HepG2 (cell line): ENCODE measurements around the gene GRK5. TPM values are rescaled to one million over a fixed set of nuclear protein-coding genes. Genes with fewer than 3 reads are reported as not detected.

ENCODE experiments used
- ATAC-seq: fragments of 200-7000 bp; cut with Tn5 transposase; 3 replicates; pipeline ENCODE4 v1.9.1; 2020; ENCODE audit warnings: mild to moderate bottlenecking, moderate library complexity
- BruUV-seq: library from RNA; stranded (reverse); fragments of 400-500 nt; replicated peaks from 2 replicates; lab custom pipeline; 2021; lab: Mats Ljungman, UMichigan
- CTCF ChIA-PET: fragments of 300-600 bp; formaldehyde crosslinking; extraction: SDS; loops from one replicate; lab custom pipeline; 2021; ENCODE audit warnings: low total read pairs, inconsistent platforms, low intra/inter-chr PET ratio; lab: Yijun Ruan, JAX
- POLR2A ChIA-PET: fragments of 350-600 bp; sonication (Branson Sonifier 250); formaldehyde crosslinking; loops from one replicate; lab custom pipeline; 2020; ENCODE audit warnings: antibody characterized with exemption, inconsistent platforms; lab: Yijun Ruan, JAX
- DNase-seq: peaks from one replicate; pipeline ENCODE4 v3.0.0-alpha.2; 2015; ENCODE audit warnings: low spot score
- FAIRE-seq: peaks from 3 replicates; lab custom pipeline; 2011; peaks lifted over from hg19 to GRCh38; lab: Jason Lieb, UNC
- H2AFZ ChIP-seq: one replicate; pipeline ENCODE4 v1.6.1; 2011; ENCODE audit warnings: low read length, inconsistent platforms
- H3K27ac ChIP-seq: fragments of 300-600 bp; 3 replicates; pipeline ENCODE4 v1.8.0; 2011; ENCODE audit warnings: mixed run types, mild to moderate bottlenecking, mixed read lengths, low read length, inconsistent platforms; ENCODE audit not compliant: insufficient read depth; ENCODE audit errors: extremely low read length
- H3K27me3 ChIP-seq, 2 experiments: fragments of 200-600 bp in 1 of 2; 2 replicates in 1 of 2; 3 replicates in 1 of 2; pipeline versions ENCODE4 v1.6.0 to v1.8.0; 2011; ENCODE audit warnings: low read length in 2 of 2, mild to moderate bottlenecking in 2 of 2, moderate library complexity in 2 of 2, inconsistent platforms in 1 of 2; ENCODE audit not compliant: insufficient read depth in 2 of 2, control insufficient read depth in 1 of 2
- H3K36me3 ChIP-seq, 2 experiments: fragments of 200-600 bp in 1 of 2; replicated peaks in 1 of 2; 2 replicates in 1 of 2; 3 replicates in 1 of 2; pipeline versions ENCODE4 v1.5.1 to v1.8.0; 2011; ENCODE audit warnings: low read length in 2 of 2, inconsistent platforms in 1 of 2; ENCODE audit not compliant: insufficient read depth in 2 of 2, control insufficient read depth in 1 of 2
- H3K4me1 ChIP-seq: 2 replicates; pipeline ENCODE4 v1.5.1; 2012; ENCODE audit warnings: low read length, inconsistent platforms; ENCODE audit not compliant: insufficient read depth
- H3K4me2 ChIP-seq: 2 replicates; pipeline ENCODE4 v1.6.0; 2011; ENCODE audit warnings: low read depth, low read length, inconsistent platforms
- H3K4me3 ChIP-seq, 3 experiments: fragments of 200-600 bp in 1 of 3; sonication (generic), shearing (Covaris generic) in 1 of 3; replicated peaks in 1 of 3; 2 replicates each; pipeline ENCODE4 v1.5.1; 2011 to 2016; ENCODE audit warnings: low read length in 3 of 3, inconsistent platforms in 2 of 3, low read depth in 2 of 3, mild to moderate bottlenecking in 2 of 3, control low read depth in 1 of 3, mixed read lengths in 1 of 3; ENCODE audit not compliant: insufficient read depth in 1 of 3
- H3K79me2 ChIP-seq: one replicate; pipeline ENCODE4 v1.6.1; 2011; ENCODE audit warnings: low read length, inconsistent platforms; ENCODE audit not compliant: insufficient read depth
- H3K9ac ChIP-seq: 2 replicates; pipeline ENCODE4 v1.6.0; 2011; ENCODE audit warnings: mild to moderate bottlenecking, low read depth, low read length, inconsistent platforms; ENCODE audit not compliant: insufficient read depth
- H3K9me3 ChIP-seq: 2 replicates; pipeline ENCODE4 v1.5.1; 2012; ENCODE audit warnings: mild to moderate bottlenecking, low read length
- H4K20me1 ChIP-seq: 2 replicates; pipeline ENCODE4 v1.6.0; 2011; ENCODE audit warnings: inconsistent platforms, mild to moderate bottlenecking, low read length, moderate library complexity; ENCODE audit not compliant: insufficient read depth
- AGO2 ChIP-seq: fragments of 200-400 bp; formaldehyde crosslinking; optimal IDR thresholded peaks from 2 replicates; pipeline ENCODE3; 2017; ENCODE audit warnings: mild to moderate bottlenecking, low read depth, low read length, moderate library complexity
- KDM2A ChIP-seq: sonication (generic); formaldehyde crosslinking; IDR thresholded peaks from 2 replicates; pipeline ENCODE4 v1.4.0; 2020; ENCODE audit warnings: low read depth, missing genetic modification reagents, borderline replicate concordance
- NFE2L1 ChIP-seq: sonication (generic); formaldehyde crosslinking; IDR thresholded peaks from 2 replicates; pipeline ENCODE4 v1.4.0; 2020; ENCODE audit warnings: missing genetic modification reagents, mild to moderate bottlenecking, borderline replicate concordance
- PCBP2 ChIP-seq: fragments of 200-400 bp; formaldehyde crosslinking; optimal IDR thresholded peaks from 2 replicates; pipeline ENCODE3; 2018; ENCODE audit warnings: low read length, low read depth; ENCODE audit not compliant: poor library complexity, severe bottlenecking
- PHF21A ChIP-seq: sonication (generic); formaldehyde crosslinking; IDR thresholded peaks from 2 replicates; pipeline ENCODE4 v1.5.0; 2020; ENCODE audit warnings: mild to moderate bottlenecking, missing genetic modification reagents
- REXO4 ChIP-seq: sonication (generic); formaldehyde crosslinking; IDR thresholded peaks from 2 replicates; pipeline ENCODE4 v1.8.0; 2022; ENCODE audit warnings: missing genetic modification reagents, mild to moderate bottlenecking, borderline replicate concordance
- SPEN ChIP-seq: sonication (generic); formaldehyde crosslinking; IDR thresholded peaks from 2 replicates; pipeline ENCODE4 v1.5.1; 2020; ENCODE audit warnings: low read depth, mild to moderate bottlenecking, missing genetic modification reagents
- WGBS: methylation state at CpG from one replicate; pipeline ENCODE4 v1.1.6; 2017; ENCODE audit warnings: low lambda C conversion rate; 5-methylcytosine and 5-hydroxymethylcytosine counted together
- in situ Hi-C: cut with HindIII; loops from 2 replicates; pipeline ENCODE4 v1.10.0; 2017; ENCODE audit warnings: low pct_unique_long_range_greater_than_20kb; ENCODE audit not compliant: extremely low pct_ligation_motif_present
- intact Hi-C: fragments of 100-400 bp; cut with micrococcal nuclease; formaldehyde crosslinking; loops from one replicate; pipeline ENCODE4 v1.10.0; 2022; ENCODE audit not compliant: unreplicated experiment
- polyA plus RNA-seq, 8 experiments: library from polyadenylated mRNA; depleted of rRNA in 3 of 8; stranded (reverse) in 7 of 8; unstranded in 1 of 8; fragments of >200 nt; fragmentation: Illumina TruSeq in 4 of 8; extraction: Trizol in 4 of 8; gene quantifications; 2 replicates each; pipeline versions ENCODE4 v1.2.1 to v1.2.3, GENCODE V29; 2011 to 2016; ENCODE audit warnings: low read depth in 4 of 8, missing spikeins in 1 of 8, mixed read lengths in 1 of 8; ENCODE audit not compliant: insufficient read depth in 1 of 8
- total RNA-seq, 5 experiments: library from RNA; depleted of rRNA; stranded (reverse); fragments of >200 nt; fragmentation: Illumina TruSeq; extraction: Trizol; gene quantifications; 2 replicates each; pipeline ENCODE4 v1.2.3, GENCODE V29; 2016; ENCODE audit warnings: low read depth in 1 of 5
- TF ChIP-seq, protein P1 (sequence below), 2 experiments: sonication (generic) in 1 of 2; formaldehyde crosslinking in 1 of 2; IDR thresholded peaks; 2 replicates each; pipeline versions ENCODE4 v1.4.0 to v1.6.1; 2016 to 2020; ENCODE audit warnings: borderline replicate concordance in 1 of 2, low read depth in 1 of 2, mild to moderate bottlenecking in 1 of 2, missing genetic modification reagents in 1 of 2
- TF ChIP-seq, protein P2 (sequence below): sonication (generic); formaldehyde crosslinking; conservative IDR thresholded peaks from 2 replicates; pipeline ENCODE4 v1.4.0; 2020; ENCODE audit warnings: missing genetic modification reagents

The GRK5 gene
- total and polyA plus RNA-seq, 2 of the 13 experiments (the other 11 are each of a cell fraction or from before 2014, with no cell fraction given) = 10.4 to 12.6 TPM

DNA sequence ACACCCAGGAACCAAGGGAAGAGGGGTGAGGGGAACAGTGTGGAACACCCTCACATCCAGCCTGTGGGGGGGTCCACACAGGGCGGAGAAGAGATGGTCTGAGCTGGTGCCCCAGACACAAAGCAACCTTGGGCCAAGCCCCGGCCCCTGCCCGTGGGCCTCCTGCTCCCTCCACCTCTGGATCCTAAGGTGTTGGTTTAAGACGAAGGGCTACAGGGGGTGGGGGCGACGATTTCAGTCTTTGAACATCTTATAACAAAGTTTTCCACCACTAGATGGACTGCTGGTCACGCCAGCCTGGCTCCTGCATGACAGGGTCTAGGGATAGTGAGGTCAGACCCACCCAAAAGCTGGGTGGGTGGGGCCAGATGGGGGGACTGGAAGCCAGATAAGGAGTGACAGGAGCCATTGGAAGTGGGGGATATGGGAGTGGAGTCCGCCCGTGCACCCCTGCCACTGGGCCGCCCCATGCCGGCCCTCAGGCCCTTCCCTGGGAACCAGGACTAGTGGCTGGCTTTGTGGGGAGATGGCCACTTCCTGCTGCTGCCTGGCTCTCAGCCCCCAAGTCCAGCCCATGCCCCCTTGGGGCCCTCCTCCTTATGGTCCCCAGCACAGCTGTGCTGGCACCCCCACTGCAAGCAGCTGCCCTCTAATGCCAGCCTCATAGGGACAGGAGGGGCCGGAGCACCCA is 236.7 kb downstream of the GRK5 start:
- 93% methylated on average over 7 of the region's 12 CpGs for WGBS
- intact Hi-C loops = no loop called here

DNA sequence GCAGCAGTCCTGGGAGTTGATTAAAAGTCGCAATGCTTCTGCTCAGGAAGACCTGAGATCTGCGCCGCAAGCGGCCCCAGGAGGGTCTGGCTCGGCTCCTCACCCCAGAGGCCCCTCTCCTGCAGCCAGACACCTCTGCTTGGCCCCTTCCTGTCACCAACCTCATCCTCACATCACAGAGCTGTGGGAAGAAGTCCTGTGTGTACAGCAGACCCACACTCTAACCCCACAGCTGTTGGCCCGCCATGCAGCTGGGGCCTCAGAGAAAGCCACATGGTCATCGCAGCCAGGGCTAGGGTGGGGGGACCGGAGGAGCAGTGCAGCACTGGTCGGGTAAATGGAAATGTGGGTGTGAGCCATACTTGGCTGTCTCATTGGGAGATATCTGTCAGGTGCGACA is 237.5 kb downstream of the GRK5 start:
- Histone ChIP-seq H3K4me2 (no peak overlapping the region), H3K27me3 (no peaks in the 10 kb centered on the region), H2AFZ (no peak overlapping the region), H3K9me3 (no peaks in the 10 kb centered on the region), H3K4me1 (no peaks in the 10 kb centered on the region), H3K9ac (no peak overlapping the region), H3K79me2 (no peaks in the 10 kb centered on the region), H3K36me3 (peaks cover 0 to 4% of the 10 kb centered on the region in 2 experiments; a peak in 1 of 5 replicates), H3K27ac (no peak overlapping the region), H4K20me1 (no peaks in the 10 kb centered on the region), H3K4me3 (no peak overlapping the region)
- CTCF ChIA-PET = interaction anchor here (1.1 to 2.6 kb wide), 5 partner anchors 45 to 246 kb away, joined by 3 to 19 read pairs (median 4); partner anchors contain the start of genes GRK5 and RGS10
- peak; percentile 15 for ATAC-seq
- intact Hi-C loops = loop anchor here (1.0 kb wide), 1 partner anchor 246 kb away; no protein-coding TSS in a partner anchor
- 80% methylated on average over 9 of the region's 10 CpGs for WGBS
- no peak for FAIRE-seq
- in situ Hi-C loops = loop anchor here (5.0 to 10.0 kb wide), 2 partner anchors 47 to 250 kb away; no protein-coding TSS in a partner anchor
- POLR2A ChIA-PET = interaction anchor here (0.8 to 1.8 kb wide), 4 partner anchors 191 to 246 kb away, joined by 3 to 4 read pairs (median 4); partner anchors contain the start of gene GRK5
- no TSS peak for BruUV-seq
- no peak for DNase-seq
- no peak for TF ChIP-seq REXO4
- TF ChIP-seq SPEN (CRISPR knock-in tag) = no peak
- no peak for TF ChIP-seq PCBP2
- TF ChIP-seq PHF21A = no peak
- TF ChIP-seq, protein P1, sequence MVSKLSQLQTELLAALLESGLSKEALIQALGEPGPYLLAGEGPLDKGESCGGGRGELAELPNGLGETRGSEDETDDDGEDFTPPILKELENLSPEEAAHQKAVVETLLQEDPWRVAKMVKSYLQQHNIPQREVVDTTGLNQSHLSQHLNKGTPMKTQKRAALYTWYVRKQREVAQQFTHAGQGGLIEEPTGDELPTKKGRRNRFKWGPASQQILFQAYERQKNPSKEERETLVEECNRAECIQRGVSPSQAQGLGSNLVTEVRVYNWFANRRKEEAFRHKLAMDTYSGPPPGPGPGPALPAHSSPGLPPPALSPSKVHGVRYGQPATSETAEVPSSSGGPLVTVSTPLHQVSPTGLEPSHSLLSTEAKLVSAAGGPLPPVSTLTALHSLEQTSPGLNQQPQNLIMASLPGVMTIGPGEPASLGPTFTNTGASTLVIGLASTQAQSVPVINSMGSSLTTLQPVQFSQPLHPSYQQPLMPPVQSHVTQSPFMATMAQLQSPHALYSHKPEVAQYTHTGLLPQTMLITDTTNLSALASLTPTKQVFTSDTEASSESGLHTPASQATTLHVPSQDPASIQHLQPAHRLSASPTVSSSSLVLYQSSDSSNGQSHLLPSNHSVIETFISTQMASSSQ (IDR thresholded peaks at IDR 0.05; ENCODE audit: low read depth) = no peak
- TF ChIP-seq, protein P1 (CRISPR knock-in tag; IDR thresholded peaks at IDR 0.05; ENCODE audit: borderline replicate concordance) = no peak
- no peak for TF ChIP-seq KDM2A (CRISPR knock-in tag)
- TF ChIP-seq, protein P2, sequence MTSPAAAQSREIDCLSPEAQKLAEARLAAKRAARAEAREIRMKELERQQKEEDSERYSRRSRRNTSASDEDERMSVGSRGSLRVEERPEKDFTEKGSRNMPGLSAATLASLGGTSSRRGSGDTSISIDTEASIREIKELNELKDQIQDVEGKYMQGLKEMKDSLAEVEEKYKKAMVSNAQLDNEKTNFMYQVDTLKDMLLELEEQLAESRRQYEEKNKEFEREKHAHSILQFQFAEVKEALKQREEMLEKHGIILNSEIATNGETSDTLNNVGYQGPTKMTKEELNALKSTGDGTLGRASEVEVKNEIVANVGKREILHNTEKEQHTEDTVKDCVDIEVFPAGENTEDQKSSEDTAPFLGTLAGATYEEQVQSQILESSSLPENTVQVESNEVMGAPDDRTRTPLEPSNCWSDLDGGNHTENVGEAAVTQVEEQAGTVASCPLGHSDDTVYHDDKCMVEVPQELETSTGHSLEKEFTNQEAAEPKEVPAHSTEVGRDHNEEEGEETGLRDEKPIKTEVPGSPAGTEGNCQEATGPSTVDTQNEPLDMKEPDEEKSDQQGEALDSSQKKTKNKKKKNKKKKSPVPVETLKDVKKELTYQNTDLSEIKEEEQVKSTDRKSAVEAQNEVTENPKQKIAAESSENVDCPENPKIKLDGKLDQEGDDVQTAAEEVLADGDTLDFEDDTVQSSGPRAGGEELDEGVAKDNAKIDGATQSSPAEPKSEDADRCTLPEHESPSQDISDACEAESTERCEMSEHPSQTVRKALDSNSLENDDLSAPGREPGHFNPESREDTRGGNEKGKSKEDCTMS (CRISPR knock-in tag) = no peak

More for the DNA sequence above, 236.7 kb downstream of the GRK5 start:
- Histone ChIP-seq H3K27ac (no peak overlapping the region), H3K79me2 (no peaks in the 10 kb centered on the region), H3K9me3 (no peaks in the 10 kb centered on the region)
- no TSS peak for BruUV-seq
- TF ChIP-seq NFE2L1 (CRISPR knock-in tag) = no peak
- peak; percentile 10 for TF ChIP-seq AGO2
- TF ChIP-seq, all 625 proteins: peak for 1
- ATAC-seq (no peak), FAIRE-seq (no peak), DNase-seq (no peak)
- Histone ChIP-seq H3K36me3 (peaks cover 0 to 4% of the 10 kb centered on the region in 2 experiments; a peak in 1 of 5 replicates), H4K20me1 (no peaks in the 10 kb centered on the region), H3K9ac (no peak overlapping the region), H3K4me1 (no peaks in the 10 kb centered on the region), H3K4me2 (no peak overlapping the region), H3K4me3 (no peak overlapping the region), H2AFZ (no peak overlapping the region), H3K27me3 (no peaks in the 10 kb centered on the region)
- in situ Hi-C loops = loop anchor here (10.0 kb wide), 1 partner anchor 249 kb away; no protein-coding TSS in a partner anchor
- ChIA-PET CTCF (interaction anchor here (0.8 to 2.4 kb wide), 2 partner anchors 238 to 245 kb away, joined by 3 to 7 read pairs; partner anchors contain the start of gene GRK5), POLR2A (interaction anchor here (0.9 to 1.8 kb wide), 2 partner anchors 238 to 245 kb away, joined by 3 to 4 read pairs; no protein-coding TSS in a partner anchor)
